RWPE2 (cell line): Measurements from ENCODE around the gene GNG13.
"Not testable (repeated sequence)": the region's sequence is repeated elsewhere in the genome, so short reads cannot be mapped to it uniquely, and the experiment has no call there.

Source experiments
- ATAC-seq: fragments of 200-7000 bp; cut with Tn5 transposase; 3 replicates; pipeline ENCODE4 v1.9.1; 2021; ENCODE audit warnings: low read depth
- DNase-seq: peaks from one replicate; pipeline ENCODE4 v3.0.0-alpha.2; 2020; ENCODE audit warnings: low spot score
- H3K27ac ChIP-seq: fragments of 450-650 bp; 2 replicates; pipeline ENCODE4 v1.5.1; 2017; ENCODE audit warnings: mild to moderate bottlenecking; ENCODE audit not compliant: poor library complexity, severe bottlenecking
- H3K27me3 ChIP-seq: fragments of 250-450 bp; sonication (Bioruptor Pico); 2 replicates; pipeline ENCODE4 v1.5.1; 2021; ENCODE audit warnings: mild to moderate bottlenecking, moderate library complexity; ENCODE audit not compliant: insufficient read depth, poor library complexity, severe bottlenecking
- H3K36me3 ChIP-seq: fragments of 250-450 bp; sonication (Bioruptor Pico); 2 replicates; pipeline ENCODE4 v1.5.1; 2020; ENCODE audit warnings: low read depth, mild to moderate bottlenecking, moderate library complexity
- H3K4me1 ChIP-seq: fragments of 250-450 bp; sonication (Bioruptor Pico); 2 replicates; pipeline ENCODE4 v1.5.1; 2021; ENCODE audit warnings: mild to moderate bottlenecking, moderate library complexity; ENCODE audit not compliant: insufficient read depth, poor library complexity, severe bottlenecking
- H3K4me3 ChIP-seq: fragments of 250-450 bp; sonication (Bioruptor Pico); 2 replicates; pipeline ENCODE4 v1.5.1; 2021; ENCODE audit warnings: mild to moderate bottlenecking, moderate library complexity; ENCODE audit not compliant: severe bottlenecking
- H3K9me3 ChIP-seq: fragments of 250-450 bp; sonication (Bioruptor Pico); 2 replicates; pipeline ENCODE4 v1.5.1; 2021; ENCODE audit warnings: mild to moderate bottlenecking, moderate library complexity; ENCODE audit not compliant: severe bottlenecking
- TF ChIP-seq, protein P1 (sequence below): fragments of 450-650 bp; IDR thresholded peaks from one replicate; pipeline ENCODE4 v1.5.1; 2017; ENCODE audit warnings: mild to moderate bottlenecking, moderate library complexity; ENCODE audit not compliant: poor library complexity, severe bottlenecking

The GNG13 gene

DNA sequence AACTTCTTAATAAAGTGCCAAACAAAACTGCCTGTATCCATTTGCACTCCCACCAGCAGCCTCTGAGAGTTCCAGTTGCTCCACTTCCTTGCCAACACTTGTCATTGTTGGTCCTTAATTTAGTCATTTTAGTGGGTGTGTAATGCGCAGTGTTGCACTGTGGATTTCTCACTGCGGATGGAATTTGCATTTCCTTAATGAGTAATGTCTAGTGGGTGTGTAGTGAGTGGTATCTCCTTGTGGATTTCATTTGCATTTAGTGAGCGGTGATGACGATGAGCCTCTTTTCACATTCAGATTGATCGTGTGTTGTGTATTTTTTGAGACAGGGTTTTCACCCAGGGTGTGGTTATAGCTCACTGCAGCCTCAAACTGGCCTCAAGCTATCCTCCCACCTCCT lies 44.1 kb downstream of the GNG13 start:
- no peak overlapping the region for H3K27ac ChIP-seq
- TF ChIP-seq, protein P1, sequence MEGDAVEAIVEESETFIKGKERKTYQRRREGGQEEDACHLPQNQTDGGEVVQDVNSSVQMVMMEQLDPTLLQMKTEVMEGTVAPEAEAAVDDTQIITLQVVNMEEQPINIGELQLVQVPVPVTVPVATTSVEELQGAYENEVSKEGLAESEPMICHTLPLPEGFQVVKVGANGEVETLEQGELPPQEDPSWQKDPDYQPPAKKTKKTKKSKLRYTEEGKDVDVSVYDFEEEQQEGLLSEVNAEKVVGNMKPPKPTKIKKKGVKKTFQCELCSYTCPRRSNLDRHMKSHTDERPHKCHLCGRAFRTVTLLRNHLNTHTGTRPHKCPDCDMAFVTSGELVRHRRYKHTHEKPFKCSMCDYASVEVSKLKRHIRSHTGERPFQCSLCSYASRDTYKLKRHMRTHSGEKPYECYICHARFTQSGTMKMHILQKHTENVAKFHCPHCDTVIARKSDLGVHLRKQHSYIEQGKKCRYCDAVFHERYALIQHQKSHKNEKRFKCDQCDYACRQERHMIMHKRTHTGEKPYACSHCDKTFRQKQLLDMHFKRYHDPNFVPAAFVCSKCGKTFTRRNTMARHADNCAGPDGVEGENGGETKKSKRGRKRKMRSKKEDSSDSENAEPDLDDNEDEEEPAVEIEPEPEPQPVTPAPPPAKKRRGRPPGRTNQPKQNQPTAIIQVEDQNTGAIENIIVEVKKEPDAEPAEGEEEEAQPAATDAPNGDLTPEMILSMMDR, result no peak
- peaks cover 33% of the 10 kb centered on the region for H3K4me1 ChIP-seq
- H3K9me3 ChIP-seq, result no peaks in the 10 kb centered on the region
- no peak for DNase-seq
- H3K27me3 ChIP-seq, result no peaks in the 10 kb centered on the region
- H3K36me3 ChIP-seq, result no peaks in the 10 kb centered on the region
- no peak for ATAC-seq
- H3K4me3 ChIP-seq, result no peak overlapping the region

DNA sequence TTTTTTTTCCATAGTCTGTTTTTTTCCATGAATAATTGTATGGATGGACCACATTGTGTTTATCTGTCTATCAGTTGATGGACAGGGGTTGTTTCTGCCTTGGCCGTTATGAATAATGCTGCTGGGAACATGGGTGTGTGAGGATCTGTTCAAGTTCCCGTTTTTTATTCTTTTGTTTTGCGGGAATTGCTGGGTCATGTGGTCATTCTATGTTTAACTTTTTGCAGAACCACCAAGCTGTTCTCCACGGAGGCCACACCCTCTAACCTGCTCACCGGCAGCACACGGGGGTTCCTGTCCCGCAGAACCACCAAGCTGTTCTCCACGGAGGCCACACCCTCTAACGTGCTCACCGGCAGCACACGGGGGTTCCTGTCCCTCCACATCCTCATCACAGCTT lies 45.9 kb downstream of the GNG13 start:
- H3K36me3 ChIP-seq, result no peaks in the 10 kb centered on the region
- ATAC-seq (peak; percentile 15; the same call in 1 of the 3 replicates), DNase-seq (no peak)
- TF ChIP-seq, protein P1, result no peak
- peaks cover 18% of the 10 kb centered on the region for H3K4me1 ChIP-seq
- H3K4me3 ChIP-seq, result no peak overlapping the region
- no peaks in the 10 kb centered on the region for H3K9me3 ChIP-seq
- no peak overlapping the region for H3K27ac ChIP-seq
- H3K27me3 ChIP-seq, result no peaks in the 10 kb centered on the region

DNA sequence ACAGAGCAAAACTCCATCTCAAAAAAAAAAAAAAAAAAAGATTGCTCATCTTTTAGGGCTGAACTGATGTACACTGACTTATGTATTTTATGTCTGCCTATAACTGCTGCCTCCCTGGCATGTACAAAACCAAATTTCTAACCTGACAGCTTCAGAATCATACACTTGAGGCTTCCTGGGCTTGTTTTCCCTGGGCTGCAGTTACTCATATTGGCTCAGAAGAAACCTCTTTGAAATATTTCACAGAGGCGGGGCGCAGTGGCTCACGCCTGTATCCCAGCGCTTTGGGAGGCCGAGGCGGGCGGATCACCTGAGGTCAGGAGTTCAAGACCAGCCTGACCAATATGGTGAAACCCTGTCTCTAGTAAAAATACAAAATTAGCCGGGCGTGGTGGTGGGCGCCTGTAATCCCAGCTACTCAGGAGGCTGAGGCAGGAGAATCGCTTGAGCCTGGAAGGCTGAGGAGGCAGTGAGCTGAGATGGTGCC lies 46.4 kb downstream of the GNG13 start:
- H3K27ac ChIP-seq, ATAC-seq, H3K36me3 ChIP-seq, H3K9me3 ChIP-seq, H3K27me3 ChIP-seq, H3K4me3 ChIP-seq, DNase-seq: not testable (repeated sequence)
- H3K4me1 ChIP-seq, result peaks cover 16% of the 10 kb centered on the region

DNA sequence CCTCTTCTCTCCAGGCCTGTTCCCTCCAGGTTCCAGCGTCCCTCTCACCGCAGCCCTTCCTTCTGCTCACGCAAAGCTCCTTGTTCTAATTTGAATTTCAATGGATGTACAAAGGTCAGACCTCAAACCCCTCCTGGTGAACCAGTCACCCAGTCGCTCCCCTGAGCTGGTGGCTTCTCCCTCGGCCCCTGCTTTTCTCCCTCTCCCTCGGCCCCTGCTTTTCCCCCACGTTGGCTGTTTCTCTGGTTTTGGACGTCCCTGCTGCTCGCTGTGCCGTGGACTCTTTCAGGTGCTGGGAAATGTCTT lies 48.6 kb downstream of the GNG13 start:
- ATAC-seq, result no peak
- no peaks in the 10 kb centered on the region for H3K27me3 ChIP-seq

DNA sequence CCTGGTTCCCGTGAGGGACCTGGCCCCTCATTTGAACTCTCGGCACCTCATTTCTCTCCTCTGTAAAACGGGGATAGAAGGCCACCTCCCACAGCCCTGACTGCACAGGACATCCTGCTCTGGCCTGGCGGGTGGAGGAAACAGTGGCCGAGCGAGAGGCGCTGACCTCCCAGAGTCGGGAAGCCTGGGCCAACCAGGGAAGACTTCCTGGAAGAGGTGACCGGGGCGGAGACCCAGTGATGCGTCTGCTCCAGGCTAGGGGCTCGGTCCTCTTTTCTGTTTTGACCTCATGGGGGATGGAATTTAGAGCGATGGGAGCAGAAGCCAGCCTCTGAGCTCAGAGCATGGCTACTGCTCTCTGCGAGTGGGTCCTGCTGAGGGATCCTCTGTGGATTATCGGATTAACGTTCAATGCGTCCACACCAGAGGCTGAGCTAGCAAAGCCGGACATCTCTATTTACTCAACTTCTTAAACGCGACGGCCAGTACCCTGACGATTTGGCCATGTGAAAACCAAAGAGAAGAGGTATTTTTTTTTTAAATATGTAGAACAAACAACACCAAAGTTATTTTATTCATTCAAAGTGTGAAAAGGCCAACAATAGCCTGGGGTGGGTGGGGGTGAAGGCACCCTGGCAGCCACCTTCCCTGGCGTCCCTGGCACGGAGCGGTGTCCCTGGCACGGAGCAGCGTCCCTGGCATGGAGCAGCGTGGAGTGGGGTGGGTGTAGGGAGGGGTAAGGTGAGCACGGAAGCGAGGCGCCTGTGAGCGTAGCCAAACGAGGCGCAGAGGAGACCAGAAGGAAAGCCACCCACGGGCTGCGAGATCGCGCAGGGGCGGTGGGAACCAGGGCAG lies 49.2 kb downstream of the GNG13 start:
- no peak for ATAC-seq
- Histone ChIP-seq H3K27me3 (no peaks in the 10 kb centered on the region), H3K27ac (no peak overlapping the region), H3K4me1 (peaks cover 10% of the 10 kb centered on the region), H3K4me3 (no peak overlapping the region), H3K36me3 (no peaks in the 10 kb centered on the region), H3K9me3 (no peaks in the 10 kb centered on the region)
- no peak for DNase-seq
- TF ChIP-seq, protein P1, result no peak

More for the DNA sequence above, 48.6 kb downstream of the GNG13 start:
- no peak for DNase-seq
- H3K36me3 ChIP-seq, result no peaks in the 10 kb centered on the region
- H3K4me1 ChIP-seq, result peaks cover 10% of the 10 kb centered on the region
- H3K27ac ChIP-seq, result no peak overlapping the region
- no peak overlapping the region for H3K4me3 ChIP-seq
- TF ChIP-seq, protein P1, result no peak
- H3K9me3 ChIP-seq, result no peaks in the 10 kb centered on the region
